Left cardiac atrium (tissue), 4 donors: Measurements from ENCODE around the gene ANKRD28. TPM values are rescaled to one million over a fixed set of nuclear protein-coding genes. Genes with fewer than 3 reads are reported as not detected.
"Not testable (repeated sequence)": the region's sequence is repeated elsewhere in the genome, so short reads cannot be mapped to it uniquely, and the experiment has no call there.

ENCODE experiments used
- ATAC-seq, 2 donors: fragments of 200-7000 bp; cut with Tn5 transposase; one replicate each; pipeline ENCODE4 v1.9.1; 2020; ENCODE audit warnings: mild to moderate bottlenecking in 2 of 2, moderate library complexity in 2 of 2
- DNase-seq: peaks from one replicate; pipeline ENCODE4 v3.0.0-alpha.2; 2020
- intact Hi-C, 2 donors: fragments of 100-400 bp; cut with DNase I; formaldehyde crosslinking; loops; one replicate each; pipeline versions ENCODE4 v1.14.1 to v1.15.1; 2022 to 2023
- total RNA-seq, 2 donors: library from RNA; stranded (reverse); fragmentation: NEBNext Ultra II Directional; extraction: Animal tissue kit (Norgen Biotek cat#: 25700); gene quantifications; one replicate each; pipeline ENCODE4 v1.2.1, GENCODE V29; 2021
- donor health status: DM: no; HTN: yes; CAD: no.
- donor health status: DM: no; HTN: yes; CAD: no; lungs with severe emphysema.
- donor health status: DM: yes; HTN: yes; CAD: no.
- donor health status: Dilated cardiomyopathy.

The ANKRD28 gene
- total RNA-seq, 2 donors from 2014 or later = 11.1 to 13.0 TPM

DNA sequence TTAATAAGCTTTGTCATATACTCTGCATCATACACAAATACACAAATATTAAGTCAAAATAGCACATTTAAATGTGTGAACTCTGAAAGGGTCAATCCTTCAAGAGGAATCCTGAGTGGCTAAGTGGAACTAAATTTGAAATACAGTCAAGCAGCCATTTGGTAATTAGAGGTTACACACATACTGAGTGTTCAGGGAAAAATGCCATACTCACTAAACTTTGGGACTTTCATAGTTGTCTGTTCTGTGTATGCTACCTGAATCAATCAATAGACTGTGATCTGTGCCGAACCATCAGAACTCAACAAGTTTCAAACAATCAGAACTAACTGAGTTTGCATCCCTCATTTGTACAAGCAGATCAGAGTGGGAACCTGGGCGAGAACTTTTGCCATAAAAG is 15.3 kb downstream of the ANKRD28 start:
- DNase-seq (no peak), ATAC-seq (no peak)
- intact Hi-C loops = no loop called here

DNA sequence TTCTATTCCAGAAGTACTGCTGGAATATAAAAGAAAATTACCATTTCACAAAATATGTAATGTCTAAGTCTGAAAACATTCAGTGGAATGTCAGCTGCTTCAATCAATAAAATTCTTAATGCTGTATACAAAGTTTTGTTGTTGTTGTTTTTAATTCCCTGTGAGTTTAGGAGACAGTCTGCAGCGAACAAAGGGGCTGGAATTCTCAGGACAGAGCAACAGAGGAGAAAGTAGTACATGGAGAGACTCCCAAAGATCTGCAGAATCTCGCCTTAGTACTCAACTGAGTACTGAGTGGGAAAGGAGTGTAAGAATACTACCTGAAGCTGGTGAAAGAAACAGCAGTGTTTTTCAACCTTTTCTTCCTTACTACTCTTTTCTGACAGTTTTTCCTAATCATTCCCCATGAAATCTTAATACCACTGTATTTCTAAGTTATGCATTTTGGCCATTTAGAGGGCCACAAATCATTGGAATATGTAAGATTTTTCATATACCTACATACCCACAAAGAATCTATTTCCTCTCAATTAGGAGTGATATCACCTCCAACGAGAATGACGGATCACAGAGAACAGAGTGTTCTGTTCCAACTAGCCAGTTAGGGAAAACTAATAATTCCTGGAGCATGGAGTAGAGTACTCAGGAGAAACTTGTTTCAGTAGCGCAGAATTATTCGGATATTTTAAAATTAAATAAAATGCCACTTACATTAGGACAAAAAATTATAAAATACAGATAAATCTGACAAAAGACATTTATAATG is 16.0 kb downstream of the ANKRD28 start:
- no peak for ATAC-seq
- intact Hi-C loops = no loop called here
- DNase-seq = no peak

DNA sequence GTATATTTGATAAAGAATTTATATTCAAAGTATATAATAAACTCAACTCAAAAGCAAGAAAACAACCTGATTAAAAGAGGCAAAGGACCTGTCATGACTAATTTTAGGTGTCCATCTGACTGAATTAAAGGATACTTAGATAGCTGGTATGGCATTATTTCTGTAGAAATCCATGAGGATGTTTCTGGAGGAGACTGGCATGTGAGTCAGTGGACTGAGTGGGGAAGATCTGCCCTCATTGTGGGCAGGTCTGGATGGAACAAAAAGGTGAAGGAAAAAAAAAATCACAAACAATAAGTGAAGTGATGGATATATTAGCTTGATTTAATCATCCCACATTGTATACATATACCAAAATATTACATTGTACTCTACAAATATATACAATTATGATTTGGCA is 16.6 kb downstream of the ANKRD28 start:
- no peak for ATAC-seq

DNA sequence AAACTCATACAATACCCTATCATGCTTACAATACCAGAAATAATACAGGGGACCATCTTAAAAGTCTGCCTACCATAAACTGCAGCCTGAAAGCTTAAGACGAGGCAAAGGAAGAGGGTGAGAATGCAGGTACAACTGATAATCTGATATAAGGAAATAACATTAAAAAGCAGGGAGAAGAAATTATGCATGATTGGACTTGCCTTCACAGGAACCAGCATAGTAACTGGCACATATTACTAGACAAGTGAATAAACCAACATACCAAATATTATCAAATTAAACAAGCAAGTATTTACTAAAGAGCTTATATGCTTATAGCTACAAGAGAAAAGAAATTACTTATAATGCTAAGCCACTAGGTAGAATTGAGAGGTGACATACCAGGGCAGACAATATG is 18.7 kb downstream of the ANKRD28 start:
- intact Hi-C loops = no loop called here
- DNase-seq = no peak
- no peak for ATAC-seq

More for the DNA sequence above, 16.6 kb downstream of the ANKRD28 start:
- DNase-seq = no peak
- intact Hi-C loops = no loop called here

DNA sequence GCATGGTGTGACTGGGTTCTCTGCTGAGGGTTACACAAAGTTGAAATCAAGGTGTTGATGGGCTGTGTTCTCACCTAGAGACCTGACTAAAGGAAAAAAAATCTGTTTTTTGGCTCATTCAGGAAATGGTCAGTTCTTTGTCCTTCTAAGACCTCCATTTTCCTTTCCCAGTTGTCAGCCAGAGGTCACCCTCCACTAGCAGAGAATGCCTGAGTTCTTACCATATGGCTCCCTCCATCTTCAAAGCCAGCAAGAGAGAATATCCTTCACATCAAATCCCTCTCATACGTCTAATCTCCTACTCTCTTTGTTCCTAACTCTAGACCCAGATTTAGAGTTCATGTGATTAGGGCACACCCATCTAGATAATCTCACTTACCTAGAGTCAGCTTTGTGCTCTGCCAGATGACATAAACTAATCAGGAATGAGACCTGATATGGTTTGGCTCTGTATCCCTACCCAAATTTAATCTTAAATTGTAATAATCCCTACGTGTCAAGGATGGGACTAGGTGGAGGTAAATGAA is 19.4 kb downstream of the ANKRD28 start:
- ATAC-seq (no peak), DNase-seq (no peak)
- intact Hi-C loops = no loop called here

DNA sequence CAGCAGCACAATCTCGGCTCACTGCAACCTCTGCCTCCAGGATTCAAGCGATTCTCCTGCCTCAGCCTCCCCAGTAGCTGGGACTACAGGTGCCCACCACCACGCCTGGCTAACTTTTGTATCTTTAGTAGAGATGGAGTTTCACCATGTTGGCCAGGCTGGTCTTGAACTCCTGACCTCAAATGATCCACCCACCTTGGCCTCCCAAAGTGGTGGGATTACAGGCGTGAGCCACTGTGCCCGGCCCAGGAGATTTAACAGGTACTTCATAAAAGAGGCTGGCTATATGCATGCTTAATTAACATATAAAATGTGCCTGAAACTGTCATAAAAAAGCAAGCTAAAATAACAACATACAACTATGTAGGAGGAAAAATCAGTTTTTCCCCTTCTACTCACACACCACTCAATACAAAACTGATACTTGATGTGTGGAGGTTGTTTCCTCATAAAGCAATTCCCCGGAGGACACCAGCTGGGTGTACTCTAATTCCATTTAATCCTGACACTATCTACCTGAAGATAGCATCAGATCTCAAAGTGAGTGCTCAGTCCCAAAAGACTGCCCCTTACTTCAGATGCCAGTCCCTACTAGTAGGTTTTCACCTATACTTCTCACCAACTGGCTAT is 22.7 kb downstream of the ANKRD28 start:
- DNase-seq, intact Hi-C loops, ATAC-seq: not testable (repeated sequence)

DNA sequence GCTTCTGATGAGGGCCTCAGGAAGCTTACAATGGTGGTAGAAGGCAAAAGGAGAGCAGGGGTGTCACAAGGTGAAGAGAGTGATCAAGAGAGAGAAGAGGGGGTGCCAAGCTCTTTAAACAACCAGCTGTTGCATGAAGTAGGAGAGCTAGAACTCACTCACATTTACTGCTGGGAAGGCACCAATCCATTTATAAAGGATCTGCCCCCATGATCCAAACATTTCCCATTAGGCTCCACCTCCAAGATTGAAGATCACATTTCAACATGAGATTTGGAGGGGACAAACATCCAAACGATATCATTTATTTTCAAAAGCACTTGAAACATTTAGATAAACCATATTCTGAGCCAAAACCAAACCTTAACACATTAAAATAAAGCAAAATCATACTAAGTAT is 26.3 kb downstream of the ANKRD28 start:
- intact Hi-C loops = no loop called here
- ATAC-seq (no peak), DNase-seq (no peak)

DNA sequence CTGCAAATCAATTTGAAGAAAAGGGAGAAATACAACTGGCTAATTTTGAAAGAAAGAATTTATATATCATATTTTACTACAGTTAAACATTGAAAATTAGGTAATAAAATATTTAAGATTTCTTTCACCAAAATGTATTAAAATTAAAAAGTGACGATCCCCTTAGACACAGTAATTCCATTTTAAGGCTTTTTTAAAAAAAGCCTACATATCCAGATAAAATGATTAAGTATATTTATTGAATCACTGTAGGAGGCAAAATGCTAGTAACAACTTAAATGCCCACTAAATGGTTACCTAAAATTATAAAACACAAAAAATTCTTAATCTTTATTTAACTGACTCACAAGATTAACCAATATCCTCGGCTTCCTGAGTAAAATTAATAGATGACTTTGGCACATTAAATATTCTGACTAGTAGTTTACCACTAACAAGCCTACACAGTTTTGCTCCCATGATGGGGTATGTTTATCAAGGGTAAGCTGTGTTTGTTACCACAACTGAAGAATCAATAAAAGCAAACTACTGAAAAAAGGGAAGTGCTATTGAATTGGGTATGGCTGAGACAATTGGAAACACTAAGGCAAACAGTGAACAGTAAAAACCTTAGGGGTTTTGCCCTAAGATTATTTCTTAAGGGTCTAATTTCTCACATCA is 28.4 kb downstream of the ANKRD28 start:
- intact Hi-C loops = no loop called here
- no peak for ATAC-seq

DNA sequence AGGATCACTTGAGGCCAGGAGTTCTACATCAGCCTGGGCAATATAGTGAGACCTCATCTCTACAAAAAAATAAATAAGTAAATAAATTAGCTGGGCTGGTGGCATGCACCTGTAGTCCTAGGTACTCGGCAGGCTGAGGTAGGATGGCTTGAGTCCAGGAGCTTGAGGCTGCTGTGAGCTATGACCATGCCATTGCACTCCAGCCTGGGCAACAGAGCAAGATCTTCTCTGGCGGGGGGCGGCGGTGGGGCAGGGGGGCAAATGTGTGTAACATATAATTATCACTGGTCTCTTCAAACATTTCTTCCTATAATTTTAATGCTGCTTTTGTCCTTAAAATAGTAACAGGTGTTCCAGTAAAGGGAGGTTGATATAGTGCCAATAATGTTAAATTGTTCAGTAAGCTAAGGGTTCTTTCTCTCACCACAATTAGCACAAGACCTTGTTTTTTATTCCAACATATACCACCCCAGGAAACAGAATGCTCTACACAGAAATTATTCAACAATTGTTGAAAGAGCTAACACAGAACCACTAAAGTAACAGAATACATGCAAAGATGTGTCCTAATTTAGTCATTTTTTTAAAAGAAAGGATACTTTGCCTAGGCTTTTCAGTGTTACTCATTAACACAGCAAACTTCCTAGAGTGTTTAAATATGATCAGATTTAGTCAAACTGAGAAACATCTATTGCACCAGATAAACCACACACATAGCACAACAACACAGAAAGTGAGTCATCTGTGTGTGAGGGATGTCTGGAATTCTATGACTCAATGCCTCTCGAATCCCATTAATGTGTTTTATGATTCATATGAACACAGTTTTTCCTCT is 29.1 kb downstream of the ANKRD28 start:
- intact Hi-C loops = no loop called here
- DNase-seq (no peak), ATAC-seq (peak; percentile 50 to 99)

More for the DNA sequence above, 28.4 kb downstream of the ANKRD28 start:
- DNase-seq = no peak

DNA sequence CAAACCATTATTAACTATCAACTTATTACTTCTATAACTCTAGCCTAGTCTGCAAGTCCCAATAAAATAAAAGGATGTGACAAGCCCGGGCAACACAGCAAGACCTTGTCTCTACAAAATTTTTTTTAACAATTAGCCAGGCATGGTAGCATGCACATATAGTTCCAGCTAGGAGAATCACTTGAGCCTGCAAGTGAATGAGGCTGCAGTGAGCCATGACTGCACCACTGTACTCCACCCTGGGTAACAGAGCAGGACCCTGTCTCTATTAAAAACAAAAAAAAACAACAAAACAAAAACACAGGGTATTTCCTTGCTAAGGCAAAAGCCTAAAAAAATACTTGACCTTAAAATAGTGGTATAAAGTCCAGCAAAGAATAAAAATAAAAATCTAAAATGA is 31.4 kb downstream of the ANKRD28 start:
- intact Hi-C loops = no loop called here

DNA sequence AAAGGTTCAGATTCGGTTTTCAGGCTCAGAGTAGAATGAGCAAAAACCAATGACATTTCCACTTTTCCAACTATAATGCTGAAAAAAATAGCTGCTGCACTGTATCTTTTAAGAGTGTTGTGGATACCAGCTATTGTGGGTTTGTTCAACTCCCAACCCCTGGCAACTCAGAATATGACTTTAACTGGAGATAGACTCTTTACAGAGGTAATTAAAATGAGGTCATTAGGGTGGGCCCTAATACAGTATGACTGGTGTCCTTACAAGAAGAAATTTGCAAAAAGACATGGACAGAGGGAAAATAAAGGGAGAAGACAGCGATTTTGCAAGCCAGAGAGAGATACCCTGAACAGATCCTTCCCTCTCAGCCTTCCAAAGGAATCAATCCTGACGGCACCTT is 39.5 kb downstream of the ANKRD28 start:
- ATAC-seq = no peak
- intact Hi-C loops = no loop called here
- no peak for DNase-seq

More for the DNA sequence above, 31.4 kb downstream of the ANKRD28 start:
- DNase-seq (no peak), ATAC-seq (no peak)

DNA sequence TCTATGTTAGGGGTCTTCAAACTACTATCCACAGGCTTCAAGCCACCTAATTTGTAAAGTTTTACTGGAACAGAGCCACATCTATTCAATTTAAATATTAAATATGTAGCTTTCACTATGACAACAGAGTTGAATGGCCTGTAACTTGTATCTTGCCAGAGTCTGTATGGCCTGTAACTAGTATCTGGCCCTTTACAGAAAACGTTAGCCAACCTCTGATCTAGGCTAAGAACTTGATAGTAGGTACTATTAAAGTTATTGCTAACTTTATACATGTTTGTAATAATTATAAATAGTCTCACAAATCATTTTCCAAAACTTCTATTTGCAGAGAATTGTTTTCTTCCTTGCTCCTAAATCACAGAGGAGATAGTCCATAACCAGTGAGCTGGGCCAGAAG is 40.0 kb downstream of the ANKRD28 start:
- ATAC-seq (no peak), DNase-seq (no peak)
- intact Hi-C loops = no loop called here

DNA sequence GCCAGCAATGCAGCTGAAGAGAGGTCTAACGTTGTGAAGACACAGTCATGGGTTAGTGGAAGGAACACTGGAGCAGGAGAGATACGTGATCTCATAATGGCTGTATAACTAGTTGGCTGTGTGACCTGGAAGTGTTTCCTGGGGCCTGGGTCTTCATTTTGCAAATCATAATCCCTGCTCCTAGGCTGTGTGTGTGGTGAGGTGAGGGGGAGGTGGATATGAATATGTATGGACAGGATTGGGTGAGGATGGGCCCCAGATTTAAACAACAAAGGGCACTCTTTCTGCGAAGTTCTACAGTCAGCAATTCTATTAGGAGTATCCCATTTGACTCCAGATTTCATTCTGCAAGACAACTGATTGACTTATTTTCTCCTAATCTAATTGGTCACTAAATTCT is 41.3 kb downstream of the ANKRD28 start:
- DNase-seq = no peak

DNA sequence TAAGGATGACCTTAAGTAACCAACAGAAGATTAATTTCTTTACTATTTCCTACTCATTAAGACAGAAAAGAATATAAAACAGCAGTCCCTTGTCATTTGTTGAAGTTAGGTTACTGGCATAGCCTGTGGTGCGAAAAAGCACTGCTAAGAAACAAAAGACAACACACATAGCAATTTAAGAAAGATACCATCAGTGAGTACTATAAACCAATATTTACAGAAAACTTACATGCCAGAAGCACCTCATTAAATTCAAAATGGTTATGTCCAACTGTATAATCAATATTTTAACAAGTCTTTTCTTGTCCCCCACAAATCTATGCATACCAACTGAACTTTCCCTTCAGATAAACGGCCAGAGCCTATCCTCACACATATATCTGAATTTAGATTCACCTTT is 42.0 kb downstream of the ANKRD28 start:
- no peak for ATAC-seq
- intact Hi-C loops = no loop called here
- DNase-seq = no peak

More for the DNA sequence above, 41.3 kb downstream of the ANKRD28 start:
- ATAC-seq = no peak
- intact Hi-C loops = no loop called here

DNA sequence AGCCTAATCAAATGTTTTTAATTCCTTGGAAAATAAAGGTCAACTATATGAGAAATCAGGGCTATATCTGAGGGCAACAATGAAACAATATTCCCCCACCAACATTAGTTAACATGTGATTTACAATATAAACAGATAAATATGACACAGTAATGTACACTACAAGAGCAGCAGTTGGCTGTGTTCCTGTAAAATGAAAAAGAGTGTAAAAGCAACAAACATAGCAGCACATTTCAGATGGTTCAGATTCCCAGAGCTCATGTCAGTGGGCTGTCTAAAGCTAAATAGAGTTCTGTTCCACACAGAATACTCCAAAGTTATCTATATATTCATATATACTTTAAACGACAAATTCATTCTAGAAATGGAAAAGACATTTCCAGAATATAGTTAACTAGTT is 42.6 kb downstream of the ANKRD28 start:
- ATAC-seq (no peak), DNase-seq (no peak)
- intact Hi-C loops = no loop called here

DNA sequence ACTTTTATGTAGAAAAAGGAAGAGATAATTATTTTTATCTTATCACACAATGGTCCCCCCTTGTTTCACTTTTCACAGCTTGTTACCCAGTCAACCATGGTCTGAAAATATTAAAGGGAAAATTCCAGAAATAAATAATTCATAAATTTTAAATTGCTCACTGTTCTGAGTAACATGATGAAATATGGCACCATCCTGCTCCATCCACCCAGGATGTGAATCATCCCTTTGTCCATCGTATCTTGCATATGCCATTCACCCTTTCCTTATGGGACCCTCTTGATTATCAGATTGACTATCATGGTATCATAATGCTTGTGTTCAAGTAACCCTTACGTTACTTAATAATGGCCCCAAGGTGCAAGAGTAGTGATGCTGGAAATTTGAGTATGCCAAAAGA is 43.7 kb downstream of the ANKRD28 start:
- ATAC-seq (peak in 1 of 2 donors; percentile 42), DNase-seq (no peak)
- intact Hi-C loops = no loop called here

DNA sequence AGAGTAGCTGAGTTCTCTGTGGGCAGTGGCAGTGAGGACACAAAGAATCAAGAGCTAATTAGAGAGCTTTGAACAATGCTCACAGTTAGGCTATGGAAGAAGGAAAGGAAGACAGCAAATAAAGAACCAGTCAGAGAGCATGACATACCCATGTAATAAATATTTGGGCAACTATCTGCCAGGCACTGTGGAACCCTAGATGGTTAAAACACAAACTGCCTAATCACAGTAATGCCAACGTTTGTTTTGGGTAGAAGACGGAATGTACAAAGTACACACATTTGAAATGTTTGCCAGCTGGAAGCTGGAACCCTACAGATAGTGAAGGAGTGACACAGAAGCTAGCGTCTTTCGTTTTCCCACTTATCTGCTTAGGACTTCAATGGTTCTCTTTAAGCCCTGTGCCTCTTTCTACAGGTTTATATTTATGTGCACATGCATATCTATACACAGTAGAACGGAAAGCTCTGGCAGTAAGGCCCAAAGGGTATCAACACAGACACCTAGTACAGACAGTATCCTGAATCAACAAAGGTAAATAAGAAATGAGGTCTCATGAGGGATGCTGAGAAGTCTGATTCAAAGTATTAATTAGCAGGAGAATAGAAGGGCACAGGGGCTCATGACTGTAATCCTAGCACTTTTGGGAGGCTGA is 44.6 kb downstream of the ANKRD28 start:
- DNase-seq (no peak), ATAC-seq (peak in 1 of 2 donors; percentile 68)
- intact Hi-C loops = no loop called here

DNA sequence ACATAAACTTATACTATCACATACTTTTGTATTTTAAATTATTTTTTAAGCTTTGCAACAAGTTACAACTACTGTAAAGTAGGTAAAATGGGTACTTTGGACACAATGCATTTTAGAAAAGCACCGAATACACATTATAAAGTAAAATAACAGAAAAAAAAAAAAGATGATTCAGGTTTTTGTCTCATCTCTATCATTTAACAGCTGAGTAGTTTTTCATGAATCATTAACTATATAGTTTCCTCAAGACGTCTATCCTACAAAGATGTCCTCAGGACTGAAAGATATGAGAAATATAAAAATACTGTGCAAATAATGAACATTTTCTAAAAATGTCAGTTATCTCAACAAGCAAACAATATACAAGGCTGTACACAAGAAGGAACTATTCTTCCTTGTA is 46.9 kb downstream of the ANKRD28 start:
- no peak for DNase-seq
- ATAC-seq = no peak
- intact Hi-C loops = no loop called here

DNA sequence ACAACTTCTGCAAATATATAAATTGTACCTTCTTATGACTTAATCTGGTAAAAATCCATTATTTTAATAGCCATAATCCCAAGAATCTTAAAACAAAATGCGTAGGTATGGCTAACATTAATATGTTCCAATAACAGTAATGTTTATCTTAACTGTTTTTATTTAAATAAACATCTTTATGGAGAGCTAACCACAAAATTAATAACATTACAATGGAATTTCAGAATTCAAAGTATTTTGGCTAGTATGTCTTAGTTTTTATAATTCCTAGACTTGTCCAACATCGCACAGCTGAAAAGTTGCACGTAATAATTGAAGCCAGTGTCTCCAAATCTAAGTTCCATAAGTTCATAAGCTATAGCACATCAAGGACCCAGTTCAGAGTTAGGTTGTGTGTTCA is 47.6 kb downstream of the ANKRD28 start:
- intact Hi-C loops = no loop called here
- no peak for DNase-seq
- ATAC-seq = no peak
